Hematopoietic multipotent progenitor cell treated with erythropoietin and hydrocortisone succinate and interleukin-3 and kit ligand, for 17 days (in vitro differentiated cells): ENCODE results near the gene GABRB3.

Source experiments
- DNase-seq: peaks from one replicate; pipeline ENCODE4 v3.0.0-alpha.2; 2015; ENCODE audit warnings: low spot score

The GABRB3 gene

DNA sequence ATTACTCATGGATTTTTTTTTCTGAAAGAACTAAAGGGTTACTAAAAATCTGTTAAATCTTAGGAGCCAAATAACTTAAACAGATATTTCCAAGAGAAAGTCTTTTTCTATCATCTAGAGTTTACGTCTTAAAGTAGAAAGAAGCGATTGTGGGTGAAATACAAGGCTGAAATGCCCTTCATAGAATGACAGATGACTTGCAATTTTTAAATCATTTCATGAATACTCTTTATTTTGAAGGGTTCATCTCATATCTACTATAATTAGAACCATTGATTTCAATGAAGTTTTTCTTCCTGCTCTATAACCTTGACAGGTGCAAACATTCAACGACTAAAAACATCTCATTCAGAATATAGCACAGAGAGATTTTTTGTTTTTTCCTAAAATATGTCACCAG, 217.0 kb downstream of the GABRB3 start:
- DNase-seq: no peak

DNA sequence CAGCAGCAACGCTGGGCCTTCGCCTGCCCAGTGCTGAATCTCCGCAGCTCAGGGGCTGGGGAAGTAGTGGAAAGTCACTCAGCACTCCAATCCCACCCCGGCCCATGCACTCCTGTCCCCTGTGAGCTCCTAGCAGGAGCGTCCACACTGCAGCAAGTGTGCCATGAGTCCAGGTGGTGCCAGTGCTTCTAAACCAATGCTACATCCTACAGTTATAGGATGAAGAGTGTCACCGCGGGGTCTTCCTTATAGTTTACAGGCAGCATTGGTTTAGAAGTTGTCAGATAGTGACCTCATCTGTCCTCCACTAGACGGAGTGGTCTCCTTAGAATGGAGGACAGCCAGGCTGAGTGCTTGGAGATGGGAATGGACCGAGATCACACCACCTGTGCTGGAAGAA, 221.4 kb downstream of the GABRB3 start:
- DNase-seq: no peak

DNA sequence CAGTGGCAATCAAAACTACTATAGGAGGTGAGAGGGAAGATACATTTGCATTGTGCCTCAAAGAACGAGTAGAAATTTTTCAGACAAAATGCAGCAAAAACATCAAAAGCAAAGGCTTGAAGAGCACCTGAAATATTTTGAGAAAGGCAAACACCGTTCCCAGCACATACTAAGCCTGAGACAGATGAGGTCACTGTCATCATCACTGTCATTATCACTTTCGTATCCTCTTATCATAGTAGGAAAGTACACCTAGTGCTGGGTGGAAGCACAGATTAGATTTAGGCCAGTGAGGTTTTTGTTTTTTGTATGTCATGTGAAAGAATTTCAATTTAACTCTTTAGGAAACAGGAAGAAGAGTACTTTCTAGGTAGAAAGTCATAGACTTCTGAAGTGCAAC, 222.0 kb downstream of the GABRB3 start:
- DNase-seq: no peak

DNA sequence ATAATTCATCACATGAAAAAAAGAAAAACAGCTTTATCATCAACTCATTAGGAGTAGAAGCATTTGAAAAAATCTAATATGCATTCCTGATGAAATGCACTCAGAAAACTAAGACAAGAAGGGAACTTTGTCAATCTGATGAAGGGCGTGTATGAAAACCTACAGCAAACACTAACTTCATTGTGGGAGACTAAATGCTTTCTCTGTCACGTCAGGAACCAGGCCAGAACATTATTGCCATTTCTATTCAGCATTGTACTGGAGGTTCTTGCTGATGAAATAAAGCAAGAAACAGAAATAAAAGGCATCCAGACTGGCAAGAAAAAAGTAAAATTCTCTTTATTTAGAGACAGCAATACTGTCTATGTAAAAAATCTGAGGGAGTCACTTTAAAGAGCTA, 235.2 kb downstream of the GABRB3 start:
- DNase-seq: no peak

DNA sequence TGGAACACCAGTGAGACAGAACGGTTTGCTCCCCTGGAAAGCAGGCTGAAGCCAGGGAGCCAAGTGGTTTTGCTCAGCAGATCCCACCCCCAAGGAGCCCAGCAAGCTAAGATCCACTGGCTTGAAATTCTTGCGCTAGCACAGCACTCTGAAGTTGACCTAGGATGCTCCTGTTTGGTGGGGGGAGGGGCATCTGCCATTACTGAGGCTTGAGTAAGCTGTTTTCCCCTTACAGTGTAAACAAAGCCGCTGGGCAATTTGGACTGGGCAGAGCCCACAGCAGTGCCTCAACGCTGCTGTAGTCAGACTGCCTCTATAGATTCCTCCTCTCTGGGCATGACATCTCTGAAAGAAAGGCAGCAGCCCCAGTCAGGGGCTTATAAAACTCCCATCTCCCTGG, 241.4 kb downstream of the GABRB3 start:
- no peak for DNase-seq

DNA sequence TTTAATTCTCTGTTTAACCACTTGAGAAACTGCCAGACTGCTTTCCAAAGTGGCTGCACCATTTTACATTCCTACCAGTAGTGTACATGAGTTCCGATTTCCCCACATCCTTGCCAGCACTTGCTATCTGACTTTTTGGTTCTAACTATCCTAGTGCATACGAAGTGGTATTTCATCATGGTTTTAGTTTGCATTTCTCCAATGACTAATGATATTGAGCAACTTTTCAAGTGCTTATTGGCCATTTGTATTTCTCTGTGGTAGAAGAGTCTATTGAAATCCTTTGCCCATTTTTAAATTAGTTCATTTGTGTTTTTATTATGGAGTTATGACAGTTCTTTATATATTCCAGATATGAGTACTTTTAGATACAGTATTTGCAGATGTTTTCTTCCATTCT, 247.8 kb downstream of the GABRB3 start:
- no peak for DNase-seq

DNA sequence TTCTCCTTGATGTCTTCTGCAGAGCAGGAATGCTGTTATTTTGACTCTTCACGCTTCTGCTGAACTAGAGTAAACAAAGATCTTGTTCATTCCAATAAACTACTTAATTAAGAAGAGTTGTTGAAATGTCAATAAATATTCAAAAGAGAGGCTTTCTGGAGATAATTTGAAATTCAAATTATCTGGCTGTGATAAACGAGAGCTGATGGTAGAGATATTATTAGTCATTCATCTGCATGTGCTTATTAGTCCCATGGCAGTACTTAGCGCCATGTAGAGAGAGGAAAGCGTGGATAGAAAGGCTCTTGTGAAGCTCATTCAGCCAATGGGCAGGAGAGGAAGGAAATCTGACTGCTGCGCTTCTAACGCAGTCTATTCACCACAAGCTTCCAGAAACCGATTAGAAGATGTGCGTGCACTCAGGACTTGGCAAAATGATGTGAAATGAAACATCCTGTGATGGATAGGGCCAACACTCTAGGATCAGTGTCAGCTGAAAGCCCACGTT, 251.1 kb downstream of the GABRB3 start:
- DNase-seq: no peak

DNA sequence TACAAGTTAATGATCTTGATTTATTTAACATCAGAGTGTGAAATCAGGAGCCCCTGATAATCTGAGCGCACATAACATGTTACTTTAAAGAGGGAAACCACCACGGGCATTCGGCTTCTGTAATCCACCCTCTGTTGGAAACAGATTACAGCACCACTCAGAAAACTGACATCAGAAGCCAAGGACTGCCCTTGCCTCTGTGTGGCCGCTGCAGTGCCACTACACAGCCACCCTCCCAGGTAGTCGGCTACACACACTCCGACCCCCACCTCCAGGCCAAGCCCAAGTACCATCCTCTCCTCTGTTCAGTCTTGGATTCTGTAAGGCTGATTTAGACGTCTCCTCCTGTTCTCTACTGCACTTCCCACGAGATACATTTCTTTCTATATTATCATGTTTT, 251.7 kb downstream of the GABRB3 start:
- no peak for DNase-seq

DNA sequence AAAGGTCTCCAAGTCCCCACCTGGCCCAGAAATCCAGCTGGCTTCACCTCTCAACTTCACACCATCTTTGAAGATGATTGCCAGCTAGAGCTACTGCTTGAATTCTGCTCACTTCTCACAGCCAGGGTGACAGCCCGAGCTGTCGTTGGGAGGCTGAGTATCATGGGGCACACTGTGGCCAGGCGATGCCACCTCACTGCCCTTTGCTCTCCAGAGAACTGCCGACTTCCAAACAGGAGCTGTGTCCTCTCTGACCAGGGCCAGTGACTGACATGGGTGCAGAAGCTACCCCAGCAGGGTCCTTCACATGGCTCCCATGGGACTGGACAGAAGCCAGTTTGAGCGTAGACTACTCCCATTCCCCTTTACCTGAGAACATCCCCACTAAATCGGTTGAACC, 254.0 kb downstream of the GABRB3 start:
- no peak for DNase-seq

DNA sequence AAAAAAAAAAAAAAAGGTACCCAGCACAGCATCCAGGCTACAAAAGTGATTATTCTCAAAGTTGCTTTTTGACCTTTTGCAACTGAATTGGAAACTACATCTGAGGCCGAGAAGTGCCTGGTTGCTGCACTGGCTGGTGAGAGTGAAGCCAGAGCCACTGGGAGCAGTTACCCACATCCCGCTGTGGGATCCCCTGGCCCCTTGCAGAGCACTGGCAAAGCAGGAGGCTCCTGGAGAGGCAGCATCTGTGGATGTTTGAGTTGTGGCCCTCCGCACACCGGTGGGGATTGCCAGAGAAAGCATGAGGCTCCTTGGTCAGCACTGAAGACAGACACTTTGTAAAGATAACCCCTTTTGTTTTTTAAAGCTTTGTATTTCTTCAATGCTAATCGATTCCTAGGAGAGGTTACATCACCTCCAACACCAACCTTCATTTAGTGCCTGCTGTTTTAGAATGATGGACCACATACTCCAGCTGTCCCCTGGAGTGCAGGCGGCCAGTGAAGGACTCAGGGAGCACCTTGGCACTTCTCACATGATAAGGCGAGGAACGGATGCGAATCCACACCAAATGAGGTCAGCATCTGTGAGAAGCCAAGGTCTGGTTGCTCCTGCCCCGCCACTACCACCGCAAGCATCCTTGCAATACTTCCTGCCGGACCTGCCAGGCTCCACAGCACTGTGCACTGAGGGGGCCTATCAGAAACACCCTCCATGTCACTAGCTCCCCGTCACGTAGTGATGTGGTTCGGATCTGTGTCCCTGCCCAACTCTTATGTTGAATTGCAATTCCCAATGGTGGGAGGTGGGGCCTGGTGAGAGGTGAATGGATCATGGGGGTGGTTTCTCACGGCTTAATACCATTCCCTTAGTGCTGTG, 256.5 kb downstream of the GABRB3 start:
- DNase-seq: no peak

DNA sequence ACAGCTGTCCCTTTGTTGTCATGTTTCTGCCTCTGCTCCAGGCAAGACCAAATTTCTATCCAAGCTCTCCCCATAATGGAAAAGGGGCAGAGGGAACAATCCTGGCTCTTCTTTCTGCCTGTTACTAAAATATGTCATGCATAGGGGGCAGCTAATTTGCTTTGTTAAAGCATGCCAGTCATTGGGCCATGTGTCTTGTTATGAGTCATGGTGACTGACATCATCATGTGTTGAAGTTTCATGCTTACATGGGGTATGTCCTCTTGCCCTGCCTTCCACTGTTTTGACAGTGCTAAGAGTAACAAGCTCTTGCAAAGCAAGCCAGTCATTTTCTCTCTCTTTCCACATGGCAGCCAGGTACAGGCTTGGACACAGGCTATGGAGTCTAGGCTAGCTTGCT, 268.9 kb downstream of the GABRB3 start:
- no peak for DNase-seq
